Measurements from ENCODE around the gene SPATA21. TPM values are rescaled to one million over a fixed set of nuclear protein-coding genes. Genes with fewer than 3 reads are reported as not detected.

Gene SPATA21
- total RNA-seq, 2 experiments from 2014 or later = not detected

- H3K27ac Mint-ChIP-seq = peak overlapping the region; percentile 70
- peaks cover 31% of the 10 kb centered on the region for H3K4me1 Mint-ChIP-seq (ENCODE audit: low read depth)
Measured at GRCh38 chr1:16442941-16443340, 5.7 kb upstream of the SPATA21 start.

GRCh38 chr1:16442265-16442664 lies 5.0 kb upstream of the SPATA21 start:
- intact Hi-C loops (cut with micrococcal nuclease) = no loop called here
- Mint-ChIP-seq H3K4me3 (peak overlapping the region; percentile 88), H3K4me1 (ENCODE audit: low read depth) (peaks cover 31% of the 10 kb centered on the region), H3K9me3 (no peaks in the 10 kb centered on the region), H3K36me3 (ENCODE audit: low read depth) (peaks cover 21% of the 10 kb centered on the region), H3K27me3 (no peaks in the 10 kb centered on the region), H3K27ac (peak overlapping the region; percentile 86)
- ATAC-seq (no peak), DNase-seq (peak; percentile 42)
- POLR2A ChIA-PET = interaction anchor here (3.3 kb wide), 1 partner anchor 16 kb away, joined by 11 read pairs; no protein-coding TSS in a partner anchor
- no peak for TF ChIP-seq CTCF (IDR thresholded peaks at IDR 0.05)
- CTCF ChIA-PET = interaction anchor here (1.0 to 1.7 kb wide), 2 partner anchors 54 to 79 kb away, joined by 3 to 5 read pairs; no protein-coding TSS in a partner anchor

More at GRCh38 chr1:16442941-16443340, 5.7 kb upstream of the SPATA21 start:
- ATAC-seq (no peak), DNase-seq (no peak)
- H3K4me3 Mint-ChIP-seq = peak overlapping the region; percentile 88
- TF ChIP-seq CTCF (IDR thresholded peaks at IDR 0.05) = no peak
- intact Hi-C loops (cut with micrococcal nuclease) = no loop called here
- H3K36me3 Mint-ChIP-seq (ENCODE audit: low read depth) = peaks cover 22% of the 10 kb centered on the region
- no peaks in the 10 kb centered on the region for H3K27me3 Mint-ChIP-seq
- H3K9me3 Mint-ChIP-seq = no peaks in the 10 kb centered on the region
- CTCF ChIA-PET = interaction anchor here (1.0 kb wide), 1 partner anchor 80 kb away, joined by 3 read pairs; no protein-coding TSS in a partner anchor
- POLR2A ChIA-PET = interaction anchor here (2.1 kb wide), 1 partner anchor 71 kb away, joined by 5 read pairs; the partner anchor contains the start of gene RNU1-1

- ATAC-seq (peak; percentile 16), DNase-seq (no peak)
- Mint-ChIP-seq H3K4me3 (peak overlapping the region; percentile 88), H3K27ac (peak overlapping the region; percentile 86), H3K4me1 (ENCODE audit: low read depth) (peaks cover 33% of the 10 kb centered on the region), H3K36me3 (ENCODE audit: low read depth) (peaks cover 19% of the 10 kb centered on the region), H3K27me3 (no peaks in the 10 kb centered on the region), H3K9me3 (no peaks in the 10 kb centered on the region)
- CTCF ChIA-PET = interaction anchor here (1.4 to 2.1 kb wide), 9 partner anchors 8 to 89 kb away, joined by 3 to 20 read pairs (median 7); partner anchors contain the start of gene FBXO42
- POLR2A ChIA-PET = interaction anchor here (0.6 to 3.3 kb wide), 10 partner anchors 11 to 207 kb away, joined by 3 to 12 read pairs (median 4); partner anchors contain the start of genes NBPF1, RNU1-1 and SZRD1
- intact Hi-C loops (cut with micrococcal nuclease) = no loop called here
- no peak for TF ChIP-seq CTCF (IDR thresholded peaks at IDR 0.05)
Measured at GRCh38 chr1:16441282-16441665, 4.0 kb upstream of the SPATA21 start.

DNA sequence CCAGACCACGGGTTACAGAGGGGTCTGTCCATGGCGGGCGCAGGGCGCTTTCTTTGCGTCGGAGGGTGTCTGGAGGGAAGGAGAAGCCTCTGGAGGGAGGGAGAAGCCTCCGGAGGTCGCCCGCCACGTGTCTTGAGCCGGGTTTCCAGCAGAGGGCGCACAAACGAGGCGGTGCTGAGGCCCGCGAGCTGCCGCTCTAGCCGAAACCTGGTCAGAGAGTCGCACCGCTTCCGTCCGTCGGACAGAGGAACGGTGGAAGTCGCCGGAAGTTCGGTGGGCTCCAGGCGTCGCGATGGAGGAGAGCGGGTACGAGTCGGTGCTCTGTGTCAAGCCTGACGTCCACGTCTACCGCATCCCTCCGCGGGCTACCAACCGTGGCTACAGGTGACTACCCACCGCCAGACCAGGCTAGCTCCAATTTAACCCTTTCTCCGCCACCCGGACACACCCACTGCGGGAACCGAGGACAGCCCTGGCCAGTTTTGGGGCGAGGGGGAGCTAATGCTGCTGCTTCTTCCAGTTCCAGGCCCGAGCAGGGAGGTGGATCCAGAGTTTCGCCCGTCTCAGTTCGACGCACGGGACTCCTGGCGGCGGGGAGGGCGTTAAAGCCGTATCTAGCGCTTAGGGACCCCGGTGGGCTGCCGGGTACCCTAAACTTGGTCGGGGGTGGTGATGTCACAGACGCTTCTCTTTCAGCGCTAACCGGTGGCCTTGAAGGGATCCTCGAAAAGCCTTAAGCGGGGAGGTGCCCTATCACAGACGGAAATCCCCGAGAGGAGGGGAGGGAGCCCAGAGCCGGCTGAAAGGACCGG lies 3.5 kb upstream of the SPATA21 start, which contains the start of gene NECAP2:
TSS of gene NECAP2 (plus strand) at position 255 of the 812 bp plus-strand sequence. CDS start at position 293, 38 bp downstream.
- Mint-ChIP-seq H3K9me3 (no peaks in the 10 kb centered on the region), H3K4me1 (ENCODE audit: low read depth) (peaks cover 33% of the 10 kb centered on the region), H3K4me3 (peak within 1 kb of the TSS; percentile 88), H3K27ac (peak within 1 kb of the TSS; percentile 86), H3K27me3 (no peaks in the 10 kb centered on the region), H3K36me3 (ENCODE audit: low read depth) (peaks cover 19% of the 10 kb centered on the region)
- DNase-seq (peak; percentile 96), ATAC-seq (peak; percentile 92)
- CTCF ChIA-PET = interaction anchor here (0.9 to 2.1 kb wide), 20 partner anchors 9 to 93 kb away, joined by 3 to 20 read pairs (median 6); partner anchors contain the start of gene FBXO42
- POLR2A ChIA-PET = interaction anchor here (0.6 to 3.3 kb wide), 15 partner anchors 10 to 206 kb away, joined by 3 to 12 read pairs (median 4); partner anchors contain the start of genes NBPF1, RNU1-1 and SZRD1
- TF ChIP-seq CTCF (IDR thresholded peaks at IDR 0.05) = peak; percentile 93
- intact Hi-C loops (cut with micrococcal nuclease) = no loop called here
